Measurements from ENCODE around the gene CHRNA10. TPM values are rescaled to one million over a fixed set of nuclear protein-coding genes. Genes with fewer than 3 reads are reported as not detected.

CHRNA10 gene
- total RNA-seq, 1 donor from 2014 or later, result 3.0 TPM

GRCh38 chr11:3703383-3703782, 32.2 kb upstream of the CHRNA10 start:
- no peak overlapping the region for H3K4me3 Mint-ChIP-seq

GRCh38 chr11:3700910-3701309, 29.7 kb upstream of the CHRNA10 start:
- H3K9me3 Mint-ChIP-seq, result no peaks in the 10 kb centered on the region
- no peak overlapping the region for H3K4me3 Mint-ChIP-seq
- H3K27me3 Mint-ChIP-seq (ENCODE audit: low read depth), result no peaks in the 10 kb centered on the region
- peaks cover 23% of the 10 kb centered on the region for H3K36me3 Mint-ChIP-seq (ENCODE audit: low read depth)
- DNase-seq (ENCODE audit: low read depth, low spot score), result no peak
- TF ChIP-seq CTCF (conservative IDR thresholded peaks at IDR 0.05), result no peak
- no peaks in the 10 kb centered on the region for H3K4me1 Mint-ChIP-seq
- no peak overlapping the region for H3K27ac Mint-ChIP-seq (ENCODE audit: unreplicated experiment)

More at GRCh38 chr11:3703383-3703782, 32.2 kb upstream of the CHRNA10 start:
- DNase-seq (ENCODE audit: low read depth, low spot score), result no peak
- Mint-ChIP-seq H3K4me1 (no peaks in the 10 kb centered on the region), H3K27me3 (ENCODE audit: low read depth) (no peaks in the 10 kb centered on the region), H3K36me3 (ENCODE audit: low read depth) (peaks cover 26% of the 10 kb centered on the region), H3K27ac (ENCODE audit: unreplicated experiment) (no peak overlapping the region), H3K9me3 (no peaks in the 10 kb centered on the region)
- no peak for TF ChIP-seq CTCF (conservative IDR thresholded peaks at IDR 0.05)

- Mint-ChIP-seq H3K9me3 (no peaks in the 10 kb centered on the region), H3K4me1 (no peaks in the 10 kb centered on the region), H3K4me3 (no peak overlapping the region), H3K36me3 (ENCODE audit: low read depth) (peaks cover 26% of the 10 kb centered on the region), H3K27ac (ENCODE audit: unreplicated experiment) (no peak overlapping the region), H3K27me3 (ENCODE audit: low read depth) (no peaks in the 10 kb centered on the region)
- no peak for TF ChIP-seq CTCF (conservative IDR thresholded peaks at IDR 0.05)
- DNase-seq (ENCODE audit: low read depth, low spot score), result no peak
Observed at GRCh38 chr11:3700410-3700809, 29.2 kb upstream of the CHRNA10 start.

- no peak for TF ChIP-seq CTCF (conservative IDR thresholded peaks at IDR 0.05)
- Mint-ChIP-seq H3K27ac (ENCODE audit: unreplicated experiment) (no peak overlapping the region), H3K36me3 (ENCODE audit: low read depth) (peaks cover 20% of the 10 kb centered on the region), H3K9me3 (no peaks in the 10 kb centered on the region), H3K4me3 (peak overlapping the region; percentile 10), H3K4me1 (no peaks in the 10 kb centered on the region), H3K27me3 (ENCODE audit: low read depth) (no peaks in the 10 kb centered on the region)
- no peak for DNase-seq (ENCODE audit: low read depth, low spot score)
Observed at GRCh38 chr11:3686751-3687150, 15.6 kb upstream of the CHRNA10 start.

- no peak for DNase-seq (ENCODE audit: low read depth, low spot score)
- Mint-ChIP-seq H3K9me3 (no peaks in the 10 kb centered on the region), H3K4me3 (no peak overlapping the region), H3K27ac (ENCODE audit: unreplicated experiment) (no peak overlapping the region), H3K36me3 (ENCODE audit: low read depth) (peaks cover 20% of the 10 kb centered on the region), H3K27me3 (ENCODE audit: low read depth) (no peaks in the 10 kb centered on the region), H3K4me1 (no peaks in the 10 kb centered on the region)
- no peak for TF ChIP-seq CTCF (conservative IDR thresholded peaks at IDR 0.05)
Observed at GRCh38 chr11:3685923-3686322, 14.7 kb upstream of the CHRNA10 start.

- DNase-seq (ENCODE audit: low read depth, low spot score), result no peak
- no peaks in the 10 kb centered on the region for H3K9me3 Mint-ChIP-seq
- peaks cover 26% of the 10 kb centered on the region for H3K36me3 Mint-ChIP-seq (ENCODE audit: low read depth)
- no peaks in the 10 kb centered on the region for H3K27me3 Mint-ChIP-seq (ENCODE audit: low read depth)
- TF ChIP-seq CTCF (conservative IDR thresholded peaks at IDR 0.05), result no peak
- H3K4me3 Mint-ChIP-seq, result no peak overlapping the region
- no peaks in the 10 kb centered on the region for H3K4me1 Mint-ChIP-seq
- no peak overlapping the region for H3K27ac Mint-ChIP-seq (ENCODE audit: unreplicated experiment)
Observed at GRCh38 chr11:3684819-3685172, 13.6 kb upstream of the CHRNA10 start.
